H54 (cell line): ENCODE results near the gene DNASE1L3.
A peak's percentile ranks its signal among the peaks of the same experiment; 100 is the strongest.
"Not testable (repeated sequence)": the region's sequence is repeated elsewhere in the genome, so short reads cannot be mapped to it uniquely, and the experiment has no call there.

Experiments used
- DNase-seq: peaks from one replicate; pipeline ENCODE4 v3.0.0; 2011; ENCODE audit warnings: low spot score, mixed read lengths; ENCODE audit not compliant: insufficient read length
- FAIRE-seq: peaks from 3 replicates; lab custom pipeline; 2011; peaks lifted over from hg19 to GRCh38; lab: Jason Lieb, UNC
- POLR2A ChIP-seq: IDR thresholded peaks from 2 replicates; pipeline ENCODE4 v1.6.1; 2011; ENCODE audit warnings: low read depth, mild to moderate bottlenecking, low read length

DNASE1L3 gene, protein sequence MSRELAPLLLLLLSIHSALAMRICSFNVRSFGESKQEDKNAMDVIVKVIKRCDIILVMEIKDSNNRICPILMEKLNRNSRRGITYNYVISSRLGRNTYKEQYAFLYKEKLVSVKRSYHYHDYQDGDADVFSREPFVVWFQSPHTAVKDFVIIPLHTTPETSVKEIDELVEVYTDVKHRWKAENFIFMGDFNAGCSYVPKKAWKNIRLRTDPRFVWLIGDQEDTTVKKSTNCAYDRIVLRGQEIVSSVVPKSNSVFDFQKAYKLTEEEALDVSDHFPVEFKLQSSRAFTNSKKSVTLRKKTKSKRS

DNA sequence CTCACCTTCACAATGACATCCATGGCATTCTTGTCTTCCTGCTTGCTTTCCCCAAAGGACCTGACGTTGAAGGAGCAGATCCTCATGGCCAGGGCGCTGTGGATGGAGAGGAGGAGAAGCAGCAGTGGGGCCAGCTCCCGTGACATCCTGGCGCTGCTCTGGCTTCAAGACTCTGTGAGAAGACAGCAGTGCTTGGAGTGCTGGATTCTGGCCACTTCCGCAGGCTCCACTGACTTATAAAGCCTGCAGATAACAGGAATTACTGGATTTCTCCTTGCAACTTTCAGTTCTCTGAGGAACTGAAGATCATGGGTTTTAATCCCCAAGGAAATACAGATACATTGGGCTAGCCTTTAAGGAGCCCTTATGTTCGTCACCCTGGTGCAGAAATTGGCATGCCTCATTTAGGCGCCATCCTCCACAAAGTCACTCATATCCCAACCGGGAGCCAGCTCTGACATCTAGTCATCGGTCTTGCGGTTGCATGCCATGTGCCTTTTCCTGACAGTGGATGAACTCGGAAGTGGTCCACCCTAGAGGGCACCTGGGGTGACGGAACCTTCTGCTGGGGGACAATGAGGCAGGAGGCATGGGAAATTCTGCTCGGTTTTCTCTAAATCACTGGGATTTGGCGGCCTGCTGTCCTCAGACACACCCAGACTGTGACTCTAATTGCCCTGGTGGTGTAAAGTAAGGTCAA lies at the start of gene DNASE1L3:
TSS of gene DNASE1L3 (minus strand) at position 212 of the 700 bp plus-strand sequence. CDS start at position 146, 66 bp downstream.
- FAIRE-seq, result no peak

DNA sequence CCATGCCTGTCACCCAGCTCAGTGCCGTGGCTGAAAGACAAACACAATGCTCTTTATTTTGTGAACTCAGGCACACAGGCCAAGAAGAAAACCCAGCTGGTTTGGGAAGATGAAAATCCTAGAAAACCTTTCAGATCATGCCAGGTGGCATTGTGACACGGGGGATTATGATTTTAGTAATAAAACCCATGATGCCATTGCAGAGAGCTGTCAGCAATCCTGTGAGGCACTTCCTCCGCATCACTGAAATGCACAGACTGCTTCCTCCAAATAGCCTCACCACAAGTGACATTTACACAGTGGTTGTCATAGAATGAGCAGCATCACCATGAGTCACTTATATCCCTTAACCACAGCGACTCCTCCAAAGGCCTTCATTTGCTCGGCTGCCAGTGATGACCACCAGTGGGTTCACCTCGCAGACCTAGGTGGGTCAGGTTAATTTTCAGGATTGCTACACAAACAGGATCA lies 49.5 kb upstream of the DNASE1L3 start:
- TF ChIP-seq POLR2A, result no peak
- peak; percentile 97 for FAIRE-seq
- DNase-seq, result peak; percentile 70

More for the DNA sequence above, at the start of gene DNASE1L3:
- TF ChIP-seq POLR2A, result no peak
- DNase-seq, result no peak

DNA sequence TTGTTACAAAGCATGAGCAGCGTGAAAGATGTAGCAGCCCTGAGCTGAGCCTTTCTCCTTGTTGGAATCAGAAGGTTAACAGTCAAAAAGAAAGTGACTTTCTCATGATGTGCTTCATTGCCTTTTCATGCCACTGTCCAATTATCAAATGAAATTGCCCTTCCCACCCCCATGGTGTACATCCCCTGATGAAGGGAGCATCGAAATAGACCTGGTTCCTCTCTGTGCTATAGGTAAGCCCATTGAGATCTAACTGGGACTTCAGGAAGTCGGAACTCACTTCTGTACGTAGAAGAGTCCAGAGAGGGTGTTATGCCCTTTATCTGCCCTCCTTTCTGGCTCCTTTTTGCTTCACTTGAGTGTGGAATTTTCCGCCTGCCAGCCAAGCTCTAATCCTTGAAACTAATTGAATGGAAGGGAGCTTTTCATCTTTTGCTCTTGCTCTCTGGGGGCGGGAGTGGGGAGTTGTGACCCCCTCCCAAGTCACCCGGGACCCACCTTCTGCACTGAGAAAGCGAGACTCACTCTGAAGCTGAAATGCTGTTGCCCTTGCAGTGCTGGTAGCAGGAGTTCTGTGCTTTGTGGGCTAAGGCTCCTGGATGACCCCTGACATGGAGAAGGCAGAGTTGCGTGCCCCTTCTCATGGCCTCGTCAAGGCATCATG lies 47.8 kb upstream of the DNASE1L3 start:
- no peak for TF ChIP-seq POLR2A
- DNase-seq (no peak), FAIRE-seq (no peak)

DNA sequence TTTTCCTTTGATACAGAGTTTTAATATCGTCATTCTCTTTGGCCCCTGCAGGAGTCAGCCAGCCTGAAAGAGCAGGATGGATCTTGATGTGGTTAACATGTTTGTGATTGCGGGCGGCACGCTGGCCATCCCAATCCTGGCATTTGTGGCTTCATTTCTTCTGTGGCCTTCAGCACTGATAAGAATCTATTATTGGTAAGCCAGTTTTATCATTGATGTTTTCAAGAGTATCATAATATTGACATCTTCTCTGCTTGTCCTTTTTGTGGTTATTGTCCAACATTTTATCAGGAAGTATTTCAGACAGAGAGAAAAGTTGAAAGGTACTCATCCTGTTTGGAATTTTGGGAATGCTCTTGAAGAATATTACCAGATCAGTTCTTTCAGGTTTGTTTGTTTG lies 45.7 kb upstream of the DNASE1L3 start:
- TF ChIP-seq POLR2A, result no peak
- FAIRE-seq (no peak), DNase-seq (no peak)

DNA sequence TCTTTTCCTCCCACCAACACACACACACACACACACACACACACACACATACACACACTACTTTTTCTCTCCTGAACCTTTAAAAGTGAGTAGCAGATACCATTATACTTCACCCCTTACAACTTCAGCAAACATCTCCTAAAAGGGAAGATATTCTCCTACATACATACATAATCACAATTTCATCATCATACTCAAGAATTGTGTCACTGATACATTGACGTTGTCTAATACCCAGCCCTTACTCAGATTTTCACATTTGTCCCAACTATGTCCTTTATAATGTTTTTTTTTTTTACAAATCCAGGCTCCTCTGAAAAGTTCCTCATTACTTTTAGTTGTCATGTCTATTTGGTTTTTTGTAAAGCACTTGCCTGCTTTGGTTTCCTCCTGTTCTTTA lies 45.3 kb upstream of the DNASE1L3 start:
- no peak for TF ChIP-seq POLR2A
- DNase-seq (no peak), FAIRE-seq (no peak)

DNA sequence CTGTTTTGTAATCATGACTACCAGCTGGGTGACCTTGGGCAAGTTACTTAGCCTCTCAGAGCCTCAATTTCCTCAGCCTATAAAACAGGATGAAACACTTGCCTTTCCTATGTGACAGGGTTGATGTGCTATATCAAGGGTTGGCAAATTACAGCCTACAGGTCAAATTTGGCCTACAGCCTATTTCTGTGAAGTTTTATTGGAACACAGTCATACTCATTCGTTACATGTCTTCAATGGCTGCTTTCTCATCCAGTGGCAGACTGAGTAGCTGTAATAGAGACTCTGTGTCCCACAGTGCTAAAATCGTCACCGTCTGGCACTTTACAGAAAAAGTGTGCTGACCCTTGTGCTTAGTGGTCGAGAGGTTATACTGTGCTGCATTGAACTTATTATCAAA lies 43.4 kb upstream of the DNASE1L3 start:
- FAIRE-seq (no peak), DNase-seq (no peak)
- no peak for TF ChIP-seq POLR2A

DNA sequence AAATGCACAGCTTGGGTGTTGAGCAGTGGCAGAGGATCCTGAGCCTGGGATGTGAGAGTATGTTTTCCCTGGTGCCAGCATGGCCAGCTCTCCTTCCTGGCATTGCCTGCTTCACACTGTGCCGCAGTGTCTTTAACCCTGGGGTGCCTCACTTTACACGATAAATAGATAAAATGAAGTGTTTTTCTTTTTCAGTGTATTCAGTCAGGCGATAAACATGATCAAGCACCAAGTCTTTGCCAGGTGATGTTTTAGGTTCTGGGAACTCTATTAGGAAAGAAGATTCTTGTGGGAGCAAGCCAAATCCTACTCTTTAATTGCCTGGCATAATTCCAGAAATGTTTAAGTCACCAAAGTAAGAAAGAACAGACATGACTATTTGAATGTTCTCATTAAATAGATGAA lies 40.9 kb upstream of the DNASE1L3 start:
- FAIRE-seq (no peak), DNase-seq (no peak)
- no peak for TF ChIP-seq POLR2A

DNA sequence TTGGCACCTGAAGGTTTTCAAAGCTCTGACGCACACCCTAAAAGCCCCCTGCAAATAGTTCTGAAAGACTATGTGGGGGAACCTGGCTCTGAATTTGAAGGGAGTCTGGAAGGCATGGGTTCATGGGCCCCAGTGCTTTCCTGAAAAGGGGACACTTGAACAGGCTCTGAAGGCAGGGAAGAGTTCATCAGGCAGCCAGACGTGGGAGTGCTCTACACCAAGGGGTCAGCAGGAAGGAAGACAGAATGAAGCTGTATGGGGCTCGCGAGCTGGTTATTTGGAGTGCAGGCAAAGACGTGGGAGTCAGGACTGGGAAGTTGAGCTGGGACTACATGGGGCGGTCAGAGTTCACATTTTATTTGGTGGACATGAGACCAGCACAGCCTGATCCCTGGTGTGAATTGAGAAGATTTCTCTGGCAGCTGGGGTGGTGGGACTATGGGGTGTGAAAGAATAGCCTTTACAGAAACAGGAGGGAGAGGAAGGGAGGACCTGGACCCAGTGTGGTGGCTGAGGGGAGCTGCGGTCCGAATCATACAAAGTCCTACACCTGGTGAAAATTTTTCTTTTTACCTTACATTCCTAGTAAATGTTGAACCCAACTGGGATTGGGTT lies 39.4 kb upstream of the DNASE1L3 start:
- DNase-seq, result no peak
- FAIRE-seq, result no peak
- no peak for TF ChIP-seq POLR2A

DNA sequence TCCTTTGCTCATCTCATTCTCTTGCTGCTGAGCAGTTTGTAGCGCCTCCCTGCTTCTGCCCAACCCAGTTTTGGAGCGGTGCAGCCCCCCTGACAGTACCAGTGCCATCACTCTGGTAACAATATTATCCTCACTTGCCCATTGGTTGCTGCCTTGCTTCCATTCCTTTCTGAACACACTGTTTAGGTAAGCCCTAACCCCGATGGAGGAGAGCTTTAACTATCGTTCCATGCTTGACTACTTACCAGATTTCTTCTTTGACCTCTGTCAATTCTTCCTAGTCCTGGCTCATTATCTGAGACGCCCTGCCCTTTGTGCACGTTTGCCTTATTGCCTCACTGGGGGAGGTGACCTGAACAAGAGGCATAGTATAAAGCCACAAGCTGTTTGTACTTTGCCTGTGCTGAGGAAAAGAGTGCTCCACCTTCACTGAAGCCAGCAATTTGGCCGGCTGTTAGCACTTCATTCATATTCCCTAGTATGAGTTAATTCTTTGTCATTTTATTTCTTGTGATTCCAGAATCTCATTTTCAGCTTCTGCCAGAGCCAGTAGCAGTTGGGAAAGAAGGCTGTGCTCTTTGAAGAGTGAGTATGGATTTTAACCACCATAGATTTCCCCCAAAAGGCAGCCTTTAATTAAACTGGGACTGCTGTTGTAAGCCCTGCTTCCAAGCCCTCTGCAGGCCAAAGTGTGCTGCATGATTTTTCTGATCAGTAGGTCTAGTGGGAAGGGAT lies 38.8 kb upstream of the DNASE1L3 start:
- DNase-seq (no peak), FAIRE-seq (no peak)
- TF ChIP-seq POLR2A, result no peak

DNA sequence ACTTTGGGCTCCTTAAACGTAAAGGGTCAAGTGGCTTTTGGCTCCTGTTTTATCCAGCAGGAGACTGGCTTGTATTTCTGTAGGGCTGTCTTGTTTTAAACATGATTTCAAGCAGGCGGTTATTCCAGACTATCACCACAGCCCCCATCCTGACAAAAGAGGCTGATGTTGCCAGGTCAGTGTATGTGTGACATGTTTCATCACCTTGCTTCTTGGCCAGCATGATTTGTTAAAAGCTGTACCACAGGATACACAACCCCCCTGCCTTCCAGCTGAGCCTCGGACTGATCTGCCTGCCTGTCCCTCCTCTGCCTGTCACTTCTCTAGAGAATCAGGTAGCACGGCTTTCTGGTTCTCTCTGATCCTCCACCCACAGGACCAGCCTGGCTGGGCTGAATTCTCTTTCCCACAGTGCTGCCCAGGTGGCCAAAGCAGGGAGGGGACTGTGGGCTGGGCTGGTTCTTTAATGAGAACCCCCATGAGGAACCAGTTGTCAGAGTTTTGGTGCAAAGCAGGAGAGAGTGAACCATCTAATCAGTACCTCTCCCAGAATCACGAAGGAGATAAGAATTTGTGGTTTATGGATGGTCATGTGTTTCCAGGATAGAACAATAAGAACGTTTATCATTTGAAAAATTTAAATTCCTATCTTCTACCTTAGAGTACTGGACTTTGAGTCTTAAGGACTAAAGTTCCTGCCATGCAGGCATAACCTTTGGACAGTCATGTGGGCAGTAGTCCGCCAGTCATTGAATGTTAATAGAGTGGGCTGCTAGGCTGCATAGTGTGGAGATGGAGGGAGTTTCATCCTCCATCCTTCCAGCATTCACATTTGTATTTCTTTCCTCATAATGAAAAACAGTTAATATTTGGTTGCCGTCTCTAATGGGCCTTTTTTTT lies 35.6 kb upstream of the DNASE1L3 start:
- DNase-seq (no peak), FAIRE-seq (no peak)
- TF ChIP-seq POLR2A, result no peak

DNA sequence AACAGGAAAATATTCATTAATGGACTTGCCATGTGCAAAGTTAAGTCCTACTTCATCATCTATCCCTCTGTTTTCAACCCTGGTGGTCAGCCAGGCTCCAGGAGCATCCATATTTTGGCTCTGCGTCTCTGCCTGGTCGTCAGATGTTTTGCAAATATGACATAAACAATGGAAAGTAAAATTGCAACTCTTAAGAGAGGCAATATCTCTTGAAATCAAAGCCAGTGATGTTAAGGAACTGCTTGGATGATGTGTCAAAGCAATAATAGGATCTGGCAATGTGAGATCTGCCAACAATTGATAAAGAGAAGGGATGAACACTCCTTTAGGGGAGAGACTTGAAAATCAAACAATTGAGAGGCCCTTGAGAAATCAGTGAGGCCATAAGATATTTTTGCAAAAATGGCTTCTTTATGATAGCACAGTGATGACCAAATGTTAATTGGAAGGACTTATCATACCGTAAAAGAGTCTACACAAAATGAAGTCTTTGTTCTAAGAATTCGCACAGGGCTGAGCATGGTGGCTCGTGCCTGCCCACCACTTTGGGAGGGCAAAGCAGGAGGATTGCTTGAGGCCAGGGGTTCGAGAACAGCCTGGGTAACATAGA lies 33.3 kb upstream of the DNASE1L3 start:
- no peak for FAIRE-seq
- DNase-seq, result no peak
- no peak for TF ChIP-seq POLR2A

DNA sequence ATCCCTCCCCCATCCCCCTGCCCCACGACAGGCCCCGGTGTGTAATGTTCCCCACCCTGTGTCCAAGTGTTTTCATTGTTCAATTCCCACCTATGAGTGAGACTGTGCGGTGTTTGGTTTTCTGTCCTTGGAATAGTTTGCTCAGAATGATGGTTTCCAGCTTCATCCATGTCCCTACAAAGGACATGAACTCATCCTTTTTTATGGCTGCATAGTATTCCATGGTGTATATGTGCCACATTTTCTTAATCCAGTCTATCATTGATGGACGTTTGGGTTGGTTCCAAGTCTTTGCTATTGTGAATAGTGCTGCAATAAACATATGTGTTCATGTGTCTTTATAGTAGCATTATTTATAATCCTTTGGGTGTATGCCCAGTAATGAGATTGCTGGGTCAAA lies 32.1 kb upstream of the DNASE1L3 start:
- not testable (repeated sequence) for FAIRE-seq, DNase-seq

DNA sequence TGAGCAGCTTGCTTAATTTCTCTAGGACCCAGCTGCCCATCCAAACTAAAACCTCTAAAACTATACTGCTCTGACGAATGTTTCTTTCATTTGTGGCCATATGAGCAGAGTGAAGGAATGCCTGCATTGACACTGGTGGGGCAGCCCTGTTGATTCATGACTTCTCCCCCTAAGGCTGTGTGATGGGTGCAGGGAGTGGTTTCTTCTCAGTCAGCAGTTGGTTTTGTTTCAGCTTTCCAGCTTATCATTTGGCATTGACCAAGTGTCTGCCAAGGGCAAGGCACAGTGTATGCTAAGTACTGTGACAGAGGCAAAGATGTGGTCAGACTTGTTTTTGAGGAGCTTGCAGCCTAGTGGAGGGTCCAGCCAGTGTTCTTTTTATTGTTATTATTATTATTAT lies 31.6 kb upstream of the DNASE1L3 start:
- no peak for FAIRE-seq
- no peak for TF ChIP-seq POLR2A
- no peak for DNase-seq
